HEK293 (cell line): Measurements from ENCODE around the gene ZNF543.
A peak's percentile ranks its signal among the peaks of the same experiment; 100 is the strongest.

Experiments
- CTCF ChIA-PET: fragments of 350-600 bp; formaldehyde crosslinking; extraction: SDS; loops from one replicate; lab custom pipeline; 2021; ENCODE audit warnings: antibody characterized with exemption; lab: Yijun Ruan, JAX
- POLR2A ChIA-PET: fragments of 300-600 bp; formaldehyde crosslinking; extraction: SDS; loops from one replicate; lab custom pipeline; 2020; ENCODE audit warnings: antibody characterized with exemption, inconsistent platforms; lab: Yijun Ruan, JAX
- H3K27ac ChIP-seq: fragments of 200-500 bp; sonication (Bioruptor generic); 2 replicates; pipeline ENCODE4 v1.5.1; 2014; ENCODE audit warnings: low read depth, low read length, control low read depth, inconsistent platforms; ENCODE audit errors: extremely low read depth
- H3K36me3 ChIP-seq, 2 experiments: fragments of 200-500 bp in 1 of 2; sonication (Bioruptor generic) in 1 of 2; 1 replicate in 1 of 2; 2 replicates in 1 of 2; pipeline ENCODE4 v1.5.1; 2014 to 2017; ENCODE audit warnings: inconsistent platforms in 2 of 2, low read length in 2 of 2; ENCODE audit not compliant: control insufficient read depth in 2 of 2, insufficient read depth in 1 of 2
- H3K4me1 ChIP-seq: fragments of 200-500 bp; sonication (Bioruptor generic); 2 replicates; pipeline ENCODE4 v1.5.1; 2014; ENCODE audit warnings: mild to moderate bottlenecking, low read length, inconsistent platforms; ENCODE audit not compliant: control insufficient read depth, insufficient read depth
- H3K4me3 ChIP-seq: 2 replicates; pipeline ENCODE4 v1.5.1; 2011; ENCODE audit warnings: low read depth, mild to moderate bottlenecking, control low read depth, low read length, moderate library complexity
- H3K9me3 ChIP-seq: fragments of 200-500 bp; sonication (Bioruptor generic); 2 replicates; pipeline ENCODE4 v1.5.1; 2014; ENCODE audit warnings: low read depth, low read length, inconsistent platforms; ENCODE audit not compliant: control insufficient read depth, insufficient read depth
- EGR2 ChIP-seq: fragments of 450-650 bp; formaldehyde crosslinking; IDR thresholded peaks from 2 replicates; pipeline ENCODE4 v1.5.1; 2016; ENCODE audit warnings: low read depth, missing biosample characterization, missing genetic modification characterization
- GFI1B ChIP-seq: fragments of 450-650 bp; formaldehyde crosslinking; IDR thresholded peaks from 2 replicates; pipeline ENCODE4 v1.5.1; 2016; ENCODE audit warnings: missing biosample characterization, missing genetic modification characterization
- GLIS2 ChIP-seq: fragments of 450-650 bp; formaldehyde crosslinking; IDR thresholded peaks from 2 replicates; pipeline ENCODE4 v1.5.1; 2016; ENCODE audit warnings: missing biosample characterization, missing genetic modification characterization
- HOXA7 ChIP-seq: sonication (generic); formaldehyde crosslinking; IDR thresholded peaks from 2 replicates; pipeline ENCODE4 v1.8.1; 2022; ENCODE audit warnings: missing genetic modification reagents, borderline replicate concordance
- KLF10 ChIP-seq: fragments of 450-650 bp; IDR thresholded peaks from 2 replicates; pipeline ENCODE4 v1.5.1; 2018; ENCODE audit warnings: missing biosample characterization, mild to moderate bottlenecking, missing genetic modification characterization
- KLF9 ChIP-seq: fragments of 450-650 bp; formaldehyde crosslinking; IDR thresholded peaks from 2 replicates; pipeline ENCODE4 v1.5.1; 2016; ENCODE audit warnings: missing biosample characterization, missing genetic modification characterization, low read depth
- OVOL3 ChIP-seq: fragments of 450-650 bp; formaldehyde crosslinking; IDR thresholded peaks from 2 replicates; pipeline ENCODE4 v1.5.1; 2016; ENCODE audit warnings: missing biosample characterization, missing genetic modification characterization
- SP2 ChIP-seq: fragments of 450-650 bp; formaldehyde crosslinking; IDR thresholded peaks from 2 replicates; pipeline ENCODE4 v1.5.1; 2016; ENCODE audit warnings: missing biosample characterization, missing genetic modification characterization
- SP3 ChIP-seq: fragments of 450-650 bp; formaldehyde crosslinking; IDR thresholded peaks from 2 replicates; pipeline ENCODE4 v1.5.1; 2016; ENCODE audit warnings: missing biosample characterization, missing genetic modification characterization
- ZNF157 ChIP-seq: fragments of 450-650 bp; formaldehyde crosslinking; IDR thresholded peaks from 2 replicates; pipeline ENCODE4 v1.5.1; 2016; ENCODE audit warnings: missing biosample characterization, missing genetic modification characterization
- ZNF169 ChIP-seq: fragments of 450-650 bp; formaldehyde crosslinking; IDR thresholded peaks from 2 replicates; pipeline ENCODE4 v1.5.1; 2016; ENCODE audit warnings: missing biosample characterization, missing genetic modification characterization
- ZNF335 ChIP-seq: fragments of 450-650 bp; formaldehyde crosslinking; conservative IDR thresholded peaks from 2 replicates; pipeline ENCODE4 v1.5.1; 2016; ENCODE audit warnings: missing biosample characterization, missing genetic modification characterization
- ZNF37A ChIP-seq: fragments of 450-650 bp; IDR thresholded peaks from 2 replicates; pipeline ENCODE4 v1.5.1; 2018; ENCODE audit warnings: missing biosample characterization, missing genetic modification characterization
- ZNF391 ChIP-seq: fragments of 450-650 bp; formaldehyde crosslinking; IDR thresholded peaks from 2 replicates; pipeline ENCODE4 v1.5.1; 2016; ENCODE audit warnings: low read depth, missing biosample characterization, missing genetic modification characterization, borderline replicate concordance
- ZNF501 ChIP-seq: fragments of 450-650 bp; formaldehyde crosslinking; IDR thresholded peaks from 2 replicates; pipeline ENCODE4 v1.5.1; 2016; ENCODE audit warnings: missing biosample characterization, missing genetic modification characterization
- ZNF548 ChIP-seq: fragments of 450-650 bp; formaldehyde crosslinking; IDR thresholded peaks from 2 replicates; pipeline ENCODE4 v1.5.1; 2016; ENCODE audit warnings: missing biosample characterization, missing genetic modification characterization
- ZNF560 ChIP-seq: fragments of 450-650 bp; formaldehyde crosslinking; IDR thresholded peaks from 2 replicates; pipeline ENCODE4 v1.5.1; 2017; ENCODE audit warnings: missing biosample characterization, missing genetic modification characterization, borderline replicate concordance
- ZNF571 ChIP-seq: fragments of 450-650 bp; formaldehyde crosslinking; IDR thresholded peaks from 2 replicates; pipeline ENCODE4 v1.5.0; 2017; ENCODE audit warnings: missing biosample characterization, missing genetic modification characterization
- ZNF600 ChIP-seq: fragments of 450-650 bp; formaldehyde crosslinking; IDR thresholded peaks from 2 replicates; pipeline ENCODE4 v1.5.1; 2016; ENCODE audit warnings: missing biosample characterization, missing genetic modification characterization
- TF ChIP-seq, protein P1 (sequence below): fragments of 450-650 bp; formaldehyde crosslinking; IDR thresholded peaks from 2 replicates; pipeline ENCODE4 v1.5.1; 2016; ENCODE audit warnings: missing biosample characterization, missing genetic modification characterization
- TF ChIP-seq, protein P2 (sequence below): fragments of 450-650 bp; formaldehyde crosslinking; IDR thresholded peaks from 2 replicates; pipeline ENCODE4 v1.5.1; 2016; ENCODE audit warnings: missing biosample characterization, missing genetic modification characterization
- TF ChIP-seq, protein P3 (sequence below): fragments of 450-650 bp; formaldehyde crosslinking; IDR thresholded peaks from 2 replicates; pipeline ENCODE4 v1.5.1; 2017; ENCODE audit warnings: missing biosample characterization, missing genetic modification characterization
- TF ChIP-seq, protein P4 (sequence below): fragments of 450-650 bp; formaldehyde crosslinking; IDR thresholded peaks from 2 replicates; pipeline ENCODE4 v1.5.1; 2016; ENCODE audit warnings: missing biosample characterization, missing genetic modification characterization
- TF ChIP-seq, protein P5 (sequence below): fragments of 450-650 bp; formaldehyde crosslinking; IDR thresholded peaks from 2 replicates; pipeline ENCODE4 v1.5.1; 2017; ENCODE audit warnings: missing biosample characterization, missing genetic modification characterization
- TF ChIP-seq, protein P6 (sequence below): IDR thresholded peaks from 2 replicates; pipeline ENCODE4 v1.6.1; 2011; ENCODE audit warnings: mild to moderate bottlenecking, low read depth, low read length, borderline replicate concordance

The ZNF543 gene

DNA sequence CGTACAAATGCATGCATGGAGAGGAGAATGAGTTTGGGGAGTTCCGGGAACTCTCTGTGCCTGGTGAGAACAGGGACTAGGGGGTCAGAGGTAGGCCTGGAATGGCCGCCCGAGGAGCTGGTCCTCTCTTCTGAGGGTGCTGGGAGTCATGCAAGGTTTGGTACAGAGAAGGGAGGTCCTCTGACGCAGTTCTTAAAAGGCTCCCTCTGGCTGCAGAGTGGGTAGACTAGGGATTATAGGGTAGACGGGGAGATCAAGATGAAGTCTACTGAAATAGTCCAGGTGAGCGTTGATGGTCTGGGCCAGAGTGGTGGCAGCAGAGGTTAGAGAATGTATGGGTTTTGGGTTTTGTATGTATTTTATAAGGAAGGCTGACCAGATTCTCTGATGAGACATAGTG lies 31.6 kb downstream of the ZNF543 start:
- POLR2A ChIA-PET = no interaction called here
- Histone ChIP-seq H3K4me3 (peak overlapping the region; percentile 81), H3K9me3 (no peaks in the 10 kb centered on the region), H3K27ac (peak overlapping the region; percentile 34; the same call in 1 of the 2 replicates), H3K36me3 (peaks cover 38 to 41% of the 10 kb centered on the region in 2 experiments), H3K4me1 (peaks cover 6% of the 10 kb centered on the region; the same call in 1 of the 2 replicates)
- CTCF ChIA-PET = no interaction called here
- TF ChIP-seq, protein P1, sequence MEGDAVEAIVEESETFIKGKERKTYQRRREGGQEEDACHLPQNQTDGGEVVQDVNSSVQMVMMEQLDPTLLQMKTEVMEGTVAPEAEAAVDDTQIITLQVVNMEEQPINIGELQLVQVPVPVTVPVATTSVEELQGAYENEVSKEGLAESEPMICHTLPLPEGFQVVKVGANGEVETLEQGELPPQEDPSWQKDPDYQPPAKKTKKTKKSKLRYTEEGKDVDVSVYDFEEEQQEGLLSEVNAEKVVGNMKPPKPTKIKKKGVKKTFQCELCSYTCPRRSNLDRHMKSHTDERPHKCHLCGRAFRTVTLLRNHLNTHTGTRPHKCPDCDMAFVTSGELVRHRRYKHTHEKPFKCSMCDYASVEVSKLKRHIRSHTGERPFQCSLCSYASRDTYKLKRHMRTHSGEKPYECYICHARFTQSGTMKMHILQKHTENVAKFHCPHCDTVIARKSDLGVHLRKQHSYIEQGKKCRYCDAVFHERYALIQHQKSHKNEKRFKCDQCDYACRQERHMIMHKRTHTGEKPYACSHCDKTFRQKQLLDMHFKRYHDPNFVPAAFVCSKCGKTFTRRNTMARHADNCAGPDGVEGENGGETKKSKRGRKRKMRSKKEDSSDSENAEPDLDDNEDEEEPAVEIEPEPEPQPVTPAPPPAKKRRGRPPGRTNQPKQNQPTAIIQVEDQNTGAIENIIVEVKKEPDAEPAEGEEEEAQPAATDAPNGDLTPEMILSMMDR (tag by site-specific recombination) = 0 out of 2 replicates have a peak, but pooled peaks have one; percentile 11
- TF ChIP-seq HOXA7 (CRISPR knock-in tag) (no peak), ZNF501 (tag by site-specific recombination) (0 out of 2 replicates have a peak, but pooled peaks have one; percentile 1), KLF9 (tag by site-specific recombination) (no peak), ZNF335 (peak; percentile 51; the same call in 1 of the 2 replicates)
- TF ChIP-seq, protein P2, sequence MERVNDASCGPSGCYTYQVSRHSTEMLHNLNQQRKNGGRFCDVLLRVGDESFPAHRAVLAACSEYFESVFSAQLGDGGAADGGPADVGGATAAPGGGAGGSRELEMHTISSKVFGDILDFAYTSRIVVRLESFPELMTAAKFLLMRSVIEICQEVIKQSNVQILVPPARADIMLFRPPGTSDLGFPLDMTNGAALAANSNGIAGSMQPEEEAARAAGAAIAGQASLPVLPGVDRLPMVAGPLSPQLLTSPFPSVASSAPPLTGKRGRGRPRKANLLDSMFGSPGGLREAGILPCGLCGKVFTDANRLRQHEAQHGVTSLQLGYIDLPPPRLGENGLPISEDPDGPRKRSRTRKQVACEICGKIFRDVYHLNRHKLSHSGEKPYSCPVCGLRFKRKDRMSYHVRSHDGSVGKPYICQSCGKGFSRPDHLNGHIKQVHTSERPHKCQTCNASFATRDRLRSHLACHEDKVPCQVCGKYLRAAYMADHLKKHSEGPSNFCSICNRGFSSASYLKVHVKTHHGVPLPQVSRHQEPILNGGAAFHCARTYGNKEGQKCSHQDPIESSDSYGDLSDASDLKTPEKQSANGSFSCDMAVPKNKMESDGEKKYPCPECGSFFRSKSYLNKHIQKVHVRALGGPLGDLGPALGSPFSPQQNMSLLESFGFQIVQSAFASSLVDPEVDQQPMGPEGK (tag by site-specific recombination) = no peak

DNA sequence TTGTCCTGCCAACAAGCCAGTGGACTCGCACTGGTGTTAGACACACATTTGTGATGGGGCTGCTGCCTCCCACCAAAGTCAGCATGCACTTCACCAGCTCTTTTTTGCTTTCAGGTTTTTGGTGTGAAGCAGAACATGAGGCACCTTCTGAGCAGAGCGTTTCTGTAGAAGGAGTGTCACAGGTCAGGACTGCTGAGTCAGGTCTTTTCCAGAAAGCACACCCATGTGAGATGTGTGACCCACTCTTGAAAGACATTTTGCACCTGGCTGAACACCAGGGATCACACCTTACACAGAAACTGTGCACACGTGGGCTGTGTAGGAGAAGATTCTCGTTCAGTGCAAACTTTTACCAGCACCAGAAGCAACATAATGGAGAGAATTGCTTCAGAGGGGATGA lies 35.6 kb downstream of the ZNF543 start:
- H3K36me3 ChIP-seq = peaks cover 43 to 66% of the 10 kb centered on the region in 2 experiments

More for the DNA sequence above, 35.6 kb downstream of the ZNF543 start:
- TF ChIP-seq SP3 (no peak), ZNF560 (no peak), GLIS2 (tag by site-specific recombination) (no peak), ZNF37A (tag by site-specific recombination) (no peak), SP2 (tag by site-specific recombination) (no peak), ZNF169 (tag by site-specific recombination) (no peak), EGR2 (tag by site-specific recombination) (no peak), ZNF548 (tag by site-specific recombination) (no peak), ZNF571 (tag by site-specific recombination) (no peak), KLF10 (tag by site-specific recombination) (no peak), ZNF391 (tag by site-specific recombination) (no peak), ZNF600 (tag by site-specific recombination) (no peak), ZNF157 (no peak), OVOL3 (tag by site-specific recombination) (no peak), GFI1B (tag by site-specific recombination) (no peak), ZNF501 (tag by site-specific recombination) (no peak)
- TF ChIP-seq, protein P3, sequence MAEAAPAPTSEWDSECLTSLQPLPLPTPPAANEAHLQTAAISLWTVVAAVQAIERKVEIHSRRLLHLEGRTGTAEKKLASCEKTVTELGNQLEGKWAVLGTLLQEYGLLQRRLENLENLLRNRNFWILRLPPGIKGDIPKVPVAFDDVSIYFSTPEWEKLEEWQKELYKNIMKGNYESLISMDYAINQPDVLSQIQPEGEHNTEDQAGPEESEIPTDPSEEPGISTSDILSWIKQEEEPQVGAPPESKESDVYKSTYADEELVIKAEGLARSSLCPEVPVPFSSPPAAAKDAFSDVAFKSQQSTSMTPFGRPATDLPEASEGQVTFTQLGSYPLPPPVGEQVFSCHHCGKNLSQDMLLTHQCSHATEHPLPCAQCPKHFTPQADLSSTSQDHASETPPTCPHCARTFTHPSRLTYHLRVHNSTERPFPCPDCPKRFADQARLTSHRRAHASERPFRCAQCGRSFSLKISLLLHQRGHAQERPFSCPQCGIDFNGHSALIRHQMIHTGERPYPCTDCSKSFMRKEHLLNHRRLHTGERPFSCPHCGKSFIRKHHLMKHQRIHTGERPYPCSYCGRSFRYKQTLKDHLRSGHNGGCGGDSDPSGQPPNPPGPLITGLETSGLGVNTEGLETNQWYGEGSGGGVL (tag by site-specific recombination) = no peak
- TF ChIP-seq, protein P4, sequence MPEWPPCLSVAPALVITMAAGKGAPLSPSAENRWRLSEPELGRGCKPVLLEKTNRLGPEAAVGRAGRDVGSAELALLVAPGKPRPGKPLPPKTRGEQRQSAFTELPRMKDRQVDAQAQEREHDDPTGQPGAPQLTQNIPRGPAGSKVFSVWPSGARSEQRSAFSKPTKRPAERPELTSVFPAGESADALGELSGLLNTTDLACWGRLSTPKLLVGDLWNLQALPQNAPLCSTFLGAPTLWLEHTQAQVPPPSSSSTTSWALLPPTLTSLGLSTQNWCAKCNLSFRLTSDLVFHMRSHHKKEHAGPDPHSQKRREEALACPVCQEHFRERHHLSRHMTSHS = no peak
- TF ChIP-seq, protein P5, sequence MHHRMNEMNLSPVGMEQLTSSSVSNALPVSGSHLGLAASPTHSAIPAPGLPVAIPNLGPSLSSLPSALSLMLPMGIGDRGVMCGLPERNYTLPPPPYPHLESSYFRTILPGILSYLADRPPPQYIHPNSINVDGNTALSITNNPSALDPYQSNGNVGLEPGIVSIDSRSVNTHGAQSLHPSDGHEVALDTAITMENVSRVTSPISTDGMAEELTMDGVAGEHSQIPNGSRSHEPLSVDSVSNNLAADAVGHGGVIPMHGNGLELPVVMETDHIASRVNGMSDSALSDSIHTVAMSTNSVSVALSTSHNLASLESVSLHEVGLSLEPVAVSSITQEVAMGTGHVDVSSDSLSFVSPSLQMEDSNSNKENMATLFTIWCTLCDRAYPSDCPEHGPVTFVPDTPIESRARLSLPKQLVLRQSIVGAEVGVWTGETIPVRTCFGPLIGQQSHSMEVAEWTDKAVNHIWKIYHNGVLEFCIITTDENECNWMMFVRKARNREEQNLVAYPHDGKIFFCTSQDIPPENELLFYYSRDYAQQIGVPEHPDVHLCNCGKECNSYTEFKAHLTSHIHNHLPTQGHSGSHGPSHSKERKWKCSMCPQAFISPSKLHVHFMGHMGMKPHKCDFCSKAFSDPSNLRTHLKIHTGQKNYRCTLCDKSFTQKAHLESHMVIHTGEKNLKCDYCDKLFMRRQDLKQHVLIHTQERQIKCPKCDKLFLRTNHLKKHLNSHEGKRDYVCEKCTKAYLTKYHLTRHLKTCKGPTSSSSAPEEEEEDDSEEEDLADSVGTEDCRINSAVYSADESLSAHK = no peak
- TF ChIP-seq, protein P6, sequence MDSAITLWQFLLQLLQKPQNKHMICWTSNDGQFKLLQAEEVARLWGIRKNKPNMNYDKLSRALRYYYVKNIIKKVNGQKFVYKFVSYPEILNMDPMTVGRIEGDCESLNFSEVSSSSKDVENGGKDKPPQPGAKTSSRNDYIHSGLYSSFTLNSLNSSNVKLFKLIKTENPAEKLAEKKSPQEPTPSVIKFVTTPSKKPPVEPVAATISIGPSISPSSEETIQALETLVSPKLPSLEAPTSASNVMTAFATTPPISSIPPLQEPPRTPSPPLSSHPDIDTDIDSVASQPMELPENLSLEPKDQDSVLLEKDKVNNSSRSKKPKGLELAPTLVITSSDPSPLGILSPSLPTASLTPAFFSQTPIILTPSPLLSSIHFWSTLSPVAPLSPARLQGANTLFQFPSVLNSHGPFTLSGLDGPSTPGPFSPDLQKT = no peak
- TF ChIP-seq, all 188 proteins: peak for 0
- H3K4me1 ChIP-seq = peaks cover 3% of the 10 kb centered on the region; the same call in 1 of the 2 replicates
- H3K4me3 ChIP-seq = no peak overlapping the region
- CTCF ChIA-PET = no interaction called here
- no peak overlapping the region for H3K27ac ChIP-seq
- POLR2A ChIA-PET = no interaction called here
- no peaks in the 10 kb centered on the region for H3K9me3 ChIP-seq
